Osteoblast (primary cell): Measurements from ENCODE around the gene ANKRD29. TPM values are rescaled to one million over a fixed set of nuclear protein-coding genes. Genes with fewer than 3 reads are reported as not detected.
A peak's percentile ranks its signal among the peaks of the same experiment; 100 is the strongest.

Source experiments
- DNase-seq: peaks from one replicate; pipeline ENCODE4 v3.0.0; 2011; ENCODE audit warnings: low spot score, mixed read lengths; ENCODE audit not compliant: insufficient read length; ENCODE audit errors: missing footprints
- H2AFZ ChIP-seq: 2 replicates; pipeline ENCODE4 v1.6.0; 2011; ENCODE audit warnings: mild to moderate bottlenecking, low read length
- H3K27ac ChIP-seq: 2 replicates; pipeline ENCODE4 v1.5.1; 2011; ENCODE audit warnings: mild to moderate bottlenecking, low read depth, low read length, moderate library complexity
- H3K27me3 ChIP-seq: 2 replicates; pipeline ENCODE4 v1.6.0; 2012; ENCODE audit warnings: mild to moderate bottlenecking, control low read depth, inconsistent platforms, low read length, moderate library complexity; ENCODE audit not compliant: insufficient read depth
- H3K36me3 ChIP-seq: 2 replicates; pipeline ENCODE4 v1.5.1; 2011; ENCODE audit warnings: mild to moderate bottlenecking, low read length, control low read depth, moderate library complexity; ENCODE audit not compliant: insufficient read depth
- H3K4me1 ChIP-seq: 2 replicates; pipeline ENCODE4 v1.5.1; 2011; ENCODE audit warnings: mild to moderate bottlenecking, low read length, control low read depth, moderate library complexity; ENCODE audit not compliant: insufficient read depth
- H3K4me2 ChIP-seq: 2 replicates; pipeline ENCODE4 v1.6.0; 2011; ENCODE audit warnings: mild to moderate bottlenecking, low read length; ENCODE audit not compliant: insufficient read depth
- H3K4me3 ChIP-seq: fragments of 200-600 bp; sonication (generic); 3 replicates; pipeline ENCODE4 v1.5.1; 2012; ENCODE audit warnings: mild to moderate bottlenecking, low read length, inconsistent platforms; ENCODE audit not compliant: insufficient read depth
- H3K79me2 ChIP-seq: 2 replicates; pipeline ENCODE4 v1.6.0; 2012; ENCODE audit warnings: mild to moderate bottlenecking, low read length, control low read depth, inconsistent platforms; ENCODE audit not compliant: insufficient read depth
- H3K9me3 ChIP-seq: 2 replicates; pipeline ENCODE4 v1.5.1; 2011; ENCODE audit warnings: low read depth, low read length, control low read depth
- H4K20me1 ChIP-seq: 2 replicates; pipeline ENCODE4 v1.6.0; 2012; ENCODE audit warnings: mild to moderate bottlenecking, low read length, control low read depth; ENCODE audit not compliant: insufficient read depth
- CTCF ChIP-seq: IDR thresholded peaks from 2 replicates; pipeline ENCODE4 v1.5.1; 2011; ENCODE audit warnings: mild to moderate bottlenecking, low read depth, low read length, moderate library complexity; ENCODE audit errors: extremely low read depth
- total RNA-seq: library from RNA; depleted of rRNA; stranded (reverse); fragments of >200 nt; gene quantifications from 2 replicates; pipeline ENCODE4 v1.2.3, GENCODE V29; 2012

Gene ANKRD29
- total RNA-seq, 1 donor, result 9.8 TPM

- no peaks in the 10 kb centered on the region for H3K36me3 ChIP-seq
- H3K4me1 ChIP-seq, result peaks cover 12% of the 10 kb centered on the region
- DNase-seq, result peak; percentile 54
- H3K27me3 ChIP-seq, result peaks cover 31% of the 10 kb centered on the region
- H3K9me3 ChIP-seq, result no peaks in the 10 kb centered on the region
- no peak overlapping the region for H3K4me2 ChIP-seq
- no peak for TF ChIP-seq CTCF
- H2AFZ ChIP-seq, result no peak overlapping the region
- no peak overlapping the region for H3K27ac ChIP-seq
- no peak overlapping the region for H3K4me3 ChIP-seq
- no peaks in the 10 kb centered on the region for H4K20me1 ChIP-seq
- no peaks in the 10 kb centered on the region for H3K79me2 ChIP-seq
Measured at GRCh38 chr18:23669804-23670405, 7.2 kb upstream of the ANKRD29 start.

GRCh38 chr18:23669202-23669766 lies 6.6 kb upstream of the ANKRD29 start:
- TF ChIP-seq CTCF, result no peak
- no peak for DNase-seq
- Histone ChIP-seq H3K27me3 (peaks cover 38% of the 10 kb centered on the region), H3K4me2 (no peak overlapping the region), H2AFZ (no peak overlapping the region), H3K4me1 (peaks cover 12% of the 10 kb centered on the region), H3K27ac (no peak overlapping the region), H4K20me1 (no peaks in the 10 kb centered on the region), H3K36me3 (no peaks in the 10 kb centered on the region), H3K79me2 (no peaks in the 10 kb centered on the region), H3K9me3 (no peaks in the 10 kb centered on the region), H3K4me3 (no peak overlapping the region)

GRCh38 chr18:23668731-23669130 lies 6.0 kb upstream of the ANKRD29 start:
- TF ChIP-seq CTCF, result no peak
- Histone ChIP-seq H3K79me2 (no peaks in the 10 kb centered on the region), H3K4me2 (no peak overlapping the region), H2AFZ (no peak overlapping the region), H3K9me3 (no peaks in the 10 kb centered on the region), H3K4me1 (peaks cover 12% of the 10 kb centered on the region), H3K4me3 (no peak overlapping the region), H3K36me3 (no peaks in the 10 kb centered on the region), H4K20me1 (no peaks in the 10 kb centered on the region), H3K27ac (no peak overlapping the region), H3K27me3 (peaks cover 33% of the 10 kb centered on the region)
- DNase-seq, result no peak

GRCh38 chr18:23667114-23667513 lies 4.4 kb upstream of the ANKRD29 start:
- no peak for TF ChIP-seq CTCF
- Histone ChIP-seq H3K4me1 (peaks cover 19% of the 10 kb centered on the region), H2AFZ (no peak overlapping the region), H3K27ac (no peak overlapping the region), H3K27me3 (peaks cover 33% of the 10 kb centered on the region), H3K4me2 (no peak overlapping the region), H3K36me3 (no peaks in the 10 kb centered on the region), H3K9me3 (no peaks in the 10 kb centered on the region), H3K79me2 (no peaks in the 10 kb centered on the region), H4K20me1 (no peaks in the 10 kb centered on the region), H3K4me3 (no peak overlapping the region)
- DNase-seq, result no peak
